Suprapubic skin (tissue), 3 donors: ENCODE measurements around the gene TSPAN14.

Experiments used
- POLR2A ChIP-seq, 2 donors: fragments of 450-650 bp; IDR thresholded peaks; one replicate each; pipeline ENCODE4 v1.6.1; 2017; ENCODE audit warnings: antibody characterized with exemption in 2 of 2, mild to moderate bottlenecking in 2 of 2, moderate library complexity in 2 of 2
- TF ChIP-seq, protein P1 (sequence below), 2 donors: fragments of 200-600 bp in 1 of 2; fragments of 450-650 bp in 1 of 2; sonication (generic) in 1 of 2; IDR thresholded peaks; one replicate each; pipeline ENCODE4 v1.5.1; 2016 to 2019; ENCODE audit warnings: antibody characterized with exemption in 2 of 2, mild to moderate bottlenecking in 1 of 2, moderate library complexity in 1 of 2

DNA sequence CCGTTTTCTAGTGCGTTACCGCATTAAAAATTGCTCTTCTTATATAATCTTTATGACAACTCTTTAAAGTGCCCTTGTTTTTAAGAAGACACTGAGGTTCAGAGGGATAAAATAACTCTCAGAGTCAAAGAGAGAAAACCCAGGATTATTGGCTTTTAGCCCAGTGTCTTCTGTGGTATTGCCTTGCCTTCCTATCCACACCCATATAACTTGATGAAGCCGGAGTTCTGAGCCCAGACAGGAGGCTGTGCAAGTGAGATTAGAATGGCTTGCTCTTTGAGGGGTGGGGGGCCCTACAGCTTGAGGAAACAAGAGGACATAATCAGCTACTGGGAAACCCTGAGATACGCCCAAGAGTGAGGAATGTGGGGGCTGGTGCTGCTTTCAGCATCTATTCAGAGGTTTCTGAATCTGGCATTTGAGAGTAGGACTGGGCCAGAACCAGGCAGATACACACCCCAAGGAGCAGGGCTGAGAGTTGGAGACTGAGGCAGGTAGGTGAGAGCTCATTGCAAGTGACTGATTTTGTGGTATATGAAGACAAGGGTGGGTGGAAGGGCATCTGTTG, 43.4 kb upstream of the TSPAN14 start:
- TF ChIP-seq, protein P1, sequence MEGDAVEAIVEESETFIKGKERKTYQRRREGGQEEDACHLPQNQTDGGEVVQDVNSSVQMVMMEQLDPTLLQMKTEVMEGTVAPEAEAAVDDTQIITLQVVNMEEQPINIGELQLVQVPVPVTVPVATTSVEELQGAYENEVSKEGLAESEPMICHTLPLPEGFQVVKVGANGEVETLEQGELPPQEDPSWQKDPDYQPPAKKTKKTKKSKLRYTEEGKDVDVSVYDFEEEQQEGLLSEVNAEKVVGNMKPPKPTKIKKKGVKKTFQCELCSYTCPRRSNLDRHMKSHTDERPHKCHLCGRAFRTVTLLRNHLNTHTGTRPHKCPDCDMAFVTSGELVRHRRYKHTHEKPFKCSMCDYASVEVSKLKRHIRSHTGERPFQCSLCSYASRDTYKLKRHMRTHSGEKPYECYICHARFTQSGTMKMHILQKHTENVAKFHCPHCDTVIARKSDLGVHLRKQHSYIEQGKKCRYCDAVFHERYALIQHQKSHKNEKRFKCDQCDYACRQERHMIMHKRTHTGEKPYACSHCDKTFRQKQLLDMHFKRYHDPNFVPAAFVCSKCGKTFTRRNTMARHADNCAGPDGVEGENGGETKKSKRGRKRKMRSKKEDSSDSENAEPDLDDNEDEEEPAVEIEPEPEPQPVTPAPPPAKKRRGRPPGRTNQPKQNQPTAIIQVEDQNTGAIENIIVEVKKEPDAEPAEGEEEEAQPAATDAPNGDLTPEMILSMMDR (IDR thresholded peaks at IDR 0.05): no peak
- no peak for TF ChIP-seq POLR2A (IDR thresholded peaks at IDR 0.05)
